Neural cell (in vitro differentiated cells): Measurements from ENCODE around the gene TMEFF2. TPM values are rescaled to one million over a fixed set of nuclear protein-coding genes. Genes with fewer than 3 reads are reported as not detected.

ENCODE experiments used
- H2AFZ ChIP-seq: fragments of 200-600, 300-800 bp; sonication (generic), shearing (Covaris generic); 2 replicates; pipeline ENCODE4 v1.6.0; 2014; ENCODE audit warnings: low read depth, mild to moderate bottlenecking, antibody characterized with exemption, low read length, moderate library complexity
- H3F3A ChIP-seq: fragments of 200-600 bp; shearing (Covaris generic); 2 replicates; pipeline ENCODE4 v1.6.1; 2016; ENCODE audit warnings: mild to moderate bottlenecking, moderate library complexity, mixed read lengths, antibody characterized with exemption, low read length; ENCODE audit not compliant: insufficient read depth, poor library complexity, severe bottlenecking
- H3K27ac ChIP-seq: fragments of 200-600, 300-800 bp; sonication (generic), shearing (Covaris generic); 2 replicates; pipeline ENCODE4 v1.5.1; 2014; ENCODE audit warnings: mild to moderate bottlenecking, low read length, moderate library complexity
- H3K27me3 ChIP-seq: fragments of 300-800, 200-600 bp; sonication (generic), shearing (Covaris generic); 2 replicates; pipeline ENCODE4 v1.6.0; 2014; ENCODE audit warnings: mild to moderate bottlenecking, low read depth, low read length, moderate library complexity; ENCODE audit not compliant: insufficient read depth
- H3K36me3 ChIP-seq: fragments of 300-800, 200-600 bp; sonication (generic), shearing (Covaris generic); 2 replicates; pipeline ENCODE4 v1.5.1; 2014; ENCODE audit warnings: mild to moderate bottlenecking, antibody characterized with exemption, low read length, moderate library complexity; ENCODE audit not compliant: insufficient read depth
- H3K4me2 ChIP-seq: fragments of 300-800, 200-600 bp; sonication (generic), shearing (Covaris generic); 2 replicates; pipeline ENCODE4 v1.6.0; 2014; ENCODE audit warnings: mild to moderate bottlenecking, low read length
- H3K4me3 ChIP-seq: fragments of 300-800, 200-600 bp; sonication (generic), shearing (Covaris generic); 2 replicates; pipeline ENCODE4 v1.5.1; 2014; ENCODE audit warnings: mild to moderate bottlenecking, low read length, moderate library complexity
- H3K79me2 ChIP-seq: fragments of 200-600 bp; shearing (Covaris generic); replicated peaks from 2 replicates; pipeline ENCODE4 v1.6.0; 2014; ENCODE audit warnings: mild to moderate bottlenecking, low read length, moderate library complexity; ENCODE audit not compliant: insufficient read depth
- H3K9ac ChIP-seq: fragments of 300-800, 200-600 bp; sonication (generic), shearing (Covaris generic); 2 replicates; pipeline ENCODE4 v1.6.1; 2016; ENCODE audit warnings: mild to moderate bottlenecking, low read length, mixed read lengths
- H3K9me2 ChIP-seq: fragments of 200-600 bp; shearing (Covaris generic); 2 replicates; pipeline ENCODE4 v1.6.1; 2016; ENCODE audit warnings: mild to moderate bottlenecking, low read length, mixed read lengths; ENCODE audit not compliant: insufficient read depth
- H3K9me3 ChIP-seq: fragments of 200-600, 300-800 bp; sonication (generic), shearing (Covaris generic); 2 replicates; pipeline ENCODE4 v1.6.1; 2016; ENCODE audit warnings: mild to moderate bottlenecking, mixed run types, low read length, moderate library complexity, mixed read lengths
- H4K20me1 ChIP-seq: fragments of 200-600 bp; shearing (Covaris generic); 2 replicates; pipeline ENCODE4 v1.6.1; 2016; ENCODE audit warnings: mild to moderate bottlenecking, mixed run types; ENCODE audit not compliant: insufficient read depth
- EP300 ChIP-seq: fragments of 450-650 bp; conservative IDR thresholded peaks from 2 replicates; pipeline ENCODE4 v1.6.1; 2014; ENCODE audit warnings: antibody characterized with exemption, mild to moderate bottlenecking, moderate library complexity; ENCODE audit not compliant: poor library complexity, severe bottlenecking
- EZH2 ChIP-seq: fragments of 200-600, 300-800 bp; shearing (Covaris generic), sonication (generic); IDR thresholded peaks from 2 replicates; pipeline ENCODE4 v1.6.1; 2014; ENCODE audit warnings: antibody characterized with exemption, low read length, borderline replicate concordance, mild to moderate bottlenecking; ENCODE audit not compliant: insufficient read depth, poor library complexity, severe bottlenecking
- MXI1 ChIP-seq: fragments of 450-650 bp; conservative IDR thresholded peaks from 2 replicates; pipeline ENCODE4 v1.6.1; 2014; ENCODE audit warnings: antibody characterized with exemption, mild to moderate bottlenecking; ENCODE audit not compliant: poor library complexity, severe bottlenecking
- POLR2AphosphoS5 ChIP-seq: IDR thresholded peaks from 2 replicates; pipeline ENCODE4 v1.6.1; 2012
- RAD21 ChIP-seq: fragments of 450-650 bp; conservative IDR thresholded peaks from 2 replicates; pipeline ENCODE4 v1.6.1; 2014; ENCODE audit warnings: antibody characterized with exemption, mild to moderate bottlenecking, moderate library complexity
- SMC3 ChIP-seq: fragments of 450-650 bp; conservative IDR thresholded peaks from 2 replicates; pipeline ENCODE4 v1.6.1; 2014; ENCODE audit warnings: antibody characterized with exemption, mild to moderate bottlenecking, moderate library complexity; ENCODE audit not compliant: poor library complexity
- TAF1 ChIP-seq: IDR thresholded peaks from 2 replicates; pipeline ENCODE4 v1.6.1; 2012; ENCODE audit warnings: low read depth
- polyA plus RNA-seq: library from polyadenylated mRNA; depleted of rRNA; stranded (reverse); fragments of >200 nt; gene quantifications from 2 replicates; pipeline ENCODE4 v1.2.3, GENCODE V29; 2014
- TF ChIP-seq, protein P1 (sequence below): IDR thresholded peaks from 2 replicates; pipeline ENCODE4 v1.6.1; 2012; ENCODE audit warnings: borderline replicate concordance
- TF ChIP-seq, protein P2 (sequence below): fragments of 450-650 bp; IDR thresholded peaks from 2 replicates; pipeline ENCODE4 v1.5.1; 2014; ENCODE audit warnings: antibody characterized with exemption, mild to moderate bottlenecking, moderate library complexity; ENCODE audit not compliant: poor library complexity, severe bottlenecking

Gene TMEFF2
- polyA plus RNA-seq, 1 donor from 2014 or later, result 24.6 TPM

DNA sequence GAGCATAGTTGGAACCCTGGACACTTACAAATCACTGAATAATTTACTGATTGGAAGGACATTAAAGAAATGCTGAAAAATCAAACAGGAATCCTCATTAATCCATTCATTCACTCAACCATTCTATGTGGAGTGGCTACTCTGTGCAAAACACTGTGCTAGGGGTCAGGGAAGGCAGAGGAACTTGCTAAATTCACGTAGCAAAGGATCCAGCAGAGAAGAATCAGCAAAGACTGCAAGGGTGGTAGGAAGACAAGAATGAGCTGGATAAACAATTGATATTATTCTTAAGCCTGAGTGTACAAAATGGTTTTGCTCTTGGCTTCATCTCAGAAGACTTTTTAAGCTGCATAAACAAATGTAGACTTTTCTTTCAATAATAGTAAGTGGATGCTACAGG, 183.5 kb downstream of the TMEFF2 start:
- no peaks in the 10 kb centered on the region for H3K27me3 ChIP-seq
- no peak overlapping the region for H3K27ac ChIP-seq
- H3K36me3 ChIP-seq, result no peaks in the 10 kb centered on the region
- no peaks in the 10 kb centered on the region for H4K20me1 ChIP-seq
- H2AFZ ChIP-seq, result no peak overlapping the region
- no peaks in the 10 kb centered on the region for H3F3A ChIP-seq
- no peaks in the 10 kb centered on the region for H3K9me3 ChIP-seq
- H3K4me2 ChIP-seq, result no peak overlapping the region
- no peak overlapping the region for H3K4me3 ChIP-seq
- TF ChIP-seq TAF1, result no peak
- no peak for TF ChIP-seq EP300
- no peak for TF ChIP-seq SMC3
- TF ChIP-seq MXI1, result no peak
- TF ChIP-seq, protein P1, sequence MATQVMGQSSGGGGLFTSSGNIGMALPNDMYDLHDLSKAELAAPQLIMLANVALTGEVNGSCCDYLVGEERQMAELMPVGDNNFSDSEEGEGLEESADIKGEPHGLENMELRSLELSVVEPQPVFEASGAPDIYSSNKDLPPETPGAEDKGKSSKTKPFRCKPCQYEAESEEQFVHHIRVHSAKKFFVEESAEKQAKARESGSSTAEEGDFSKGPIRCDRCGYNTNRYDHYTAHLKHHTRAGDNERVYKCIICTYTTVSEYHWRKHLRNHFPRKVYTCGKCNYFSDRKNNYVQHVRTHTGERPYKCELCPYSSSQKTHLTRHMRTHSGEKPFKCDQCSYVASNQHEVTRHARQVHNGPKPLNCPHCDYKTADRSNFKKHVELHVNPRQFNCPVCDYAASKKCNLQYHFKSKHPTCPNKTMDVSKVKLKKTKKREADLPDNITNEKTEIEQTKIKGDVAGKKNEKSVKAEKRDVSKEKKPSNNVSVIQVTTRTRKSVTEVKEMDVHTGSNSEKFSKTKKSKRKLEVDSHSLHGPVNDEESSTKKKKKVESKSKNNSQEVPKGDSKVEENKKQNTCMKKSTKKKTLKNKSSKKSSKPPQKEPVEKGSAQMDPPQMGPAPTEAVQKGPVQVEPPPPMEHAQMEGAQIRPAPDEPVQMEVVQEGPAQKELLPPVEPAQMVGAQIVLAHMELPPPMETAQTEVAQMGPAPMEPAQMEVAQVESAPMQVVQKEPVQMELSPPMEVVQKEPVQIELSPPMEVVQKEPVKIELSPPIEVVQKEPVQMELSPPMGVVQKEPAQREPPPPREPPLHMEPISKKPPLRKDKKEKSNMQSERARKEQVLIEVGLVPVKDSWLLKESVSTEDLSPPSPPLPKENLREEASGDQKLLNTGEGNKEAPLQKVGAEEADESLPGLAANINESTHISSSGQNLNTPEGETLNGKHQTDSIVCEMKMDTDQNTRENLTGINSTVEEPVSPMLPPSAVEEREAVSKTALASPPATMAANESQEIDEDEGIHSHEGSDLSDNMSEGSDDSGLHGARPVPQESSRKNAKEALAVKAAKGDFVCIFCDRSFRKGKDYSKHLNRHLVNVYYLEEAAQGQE, result no peak
- TF ChIP-seq EZH2, result no peak
- H3K79me2 ChIP-seq, result no peaks in the 10 kb centered on the region
- H3K9me2 ChIP-seq, result no peaks in the 10 kb centered on the region
- H3K9ac ChIP-seq, result no peak overlapping the region

DNA sequence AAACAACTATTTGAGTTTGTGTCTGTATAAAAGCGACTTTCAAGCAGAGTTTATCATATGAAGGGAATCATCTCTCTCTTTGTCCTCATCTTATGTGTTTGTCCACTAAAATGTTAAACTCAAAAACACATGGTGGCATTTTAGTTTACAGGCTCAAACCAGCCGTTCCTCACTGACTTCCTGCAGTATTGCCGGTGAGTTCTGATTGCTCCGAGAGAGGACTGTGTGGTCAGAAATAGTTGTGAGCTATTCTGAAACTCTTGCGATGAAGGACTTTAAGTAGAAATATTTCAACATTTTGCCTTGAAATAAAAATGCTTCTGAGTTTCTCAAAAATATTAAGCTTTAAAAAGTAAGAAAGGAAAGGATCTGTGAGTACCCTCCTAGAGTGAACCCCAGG, 184.7 kb downstream of the TMEFF2 start:
- Histone ChIP-seq H3K4me2 (no peak overlapping the region), H2AFZ (no peak overlapping the region), H3F3A (no peaks in the 10 kb centered on the region), H3K27me3 (no peaks in the 10 kb centered on the region), H3K79me2 (no peaks in the 10 kb centered on the region), H3K4me3 (no peak overlapping the region), H3K36me3 (no peaks in the 10 kb centered on the region), H3K27ac (no peak overlapping the region), H4K20me1 (no peaks in the 10 kb centered on the region), H3K9me3 (no peaks in the 10 kb centered on the region), H3K9ac (no peak overlapping the region), H3K9me2 (no peaks in the 10 kb centered on the region)
- no peak for TF ChIP-seq SMC3
- TF ChIP-seq, protein P2, sequence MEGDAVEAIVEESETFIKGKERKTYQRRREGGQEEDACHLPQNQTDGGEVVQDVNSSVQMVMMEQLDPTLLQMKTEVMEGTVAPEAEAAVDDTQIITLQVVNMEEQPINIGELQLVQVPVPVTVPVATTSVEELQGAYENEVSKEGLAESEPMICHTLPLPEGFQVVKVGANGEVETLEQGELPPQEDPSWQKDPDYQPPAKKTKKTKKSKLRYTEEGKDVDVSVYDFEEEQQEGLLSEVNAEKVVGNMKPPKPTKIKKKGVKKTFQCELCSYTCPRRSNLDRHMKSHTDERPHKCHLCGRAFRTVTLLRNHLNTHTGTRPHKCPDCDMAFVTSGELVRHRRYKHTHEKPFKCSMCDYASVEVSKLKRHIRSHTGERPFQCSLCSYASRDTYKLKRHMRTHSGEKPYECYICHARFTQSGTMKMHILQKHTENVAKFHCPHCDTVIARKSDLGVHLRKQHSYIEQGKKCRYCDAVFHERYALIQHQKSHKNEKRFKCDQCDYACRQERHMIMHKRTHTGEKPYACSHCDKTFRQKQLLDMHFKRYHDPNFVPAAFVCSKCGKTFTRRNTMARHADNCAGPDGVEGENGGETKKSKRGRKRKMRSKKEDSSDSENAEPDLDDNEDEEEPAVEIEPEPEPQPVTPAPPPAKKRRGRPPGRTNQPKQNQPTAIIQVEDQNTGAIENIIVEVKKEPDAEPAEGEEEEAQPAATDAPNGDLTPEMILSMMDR, result no peak
- no peak for TF ChIP-seq RAD21
- TF ChIP-seq POLR2AphosphoS5, result no peak
- TF ChIP-seq TAF1, result no peak
- no peak for TF ChIP-seq MXI1
- no peak for TF ChIP-seq EZH2
- TF ChIP-seq, protein P1, result no peak
